Hematopoietic multipotent progenitor cell treated with erythropoietin and hydrocortisone succinate and interleukin-3 and kit ligand, for 4 days (in vitro differentiated cells): ENCODE results near the gene CHST15.

Experiments
- DNase-seq: peaks from one replicate; pipeline ENCODE4 v3.0.0-alpha.2; 2015

The CHST15 gene

DNA sequence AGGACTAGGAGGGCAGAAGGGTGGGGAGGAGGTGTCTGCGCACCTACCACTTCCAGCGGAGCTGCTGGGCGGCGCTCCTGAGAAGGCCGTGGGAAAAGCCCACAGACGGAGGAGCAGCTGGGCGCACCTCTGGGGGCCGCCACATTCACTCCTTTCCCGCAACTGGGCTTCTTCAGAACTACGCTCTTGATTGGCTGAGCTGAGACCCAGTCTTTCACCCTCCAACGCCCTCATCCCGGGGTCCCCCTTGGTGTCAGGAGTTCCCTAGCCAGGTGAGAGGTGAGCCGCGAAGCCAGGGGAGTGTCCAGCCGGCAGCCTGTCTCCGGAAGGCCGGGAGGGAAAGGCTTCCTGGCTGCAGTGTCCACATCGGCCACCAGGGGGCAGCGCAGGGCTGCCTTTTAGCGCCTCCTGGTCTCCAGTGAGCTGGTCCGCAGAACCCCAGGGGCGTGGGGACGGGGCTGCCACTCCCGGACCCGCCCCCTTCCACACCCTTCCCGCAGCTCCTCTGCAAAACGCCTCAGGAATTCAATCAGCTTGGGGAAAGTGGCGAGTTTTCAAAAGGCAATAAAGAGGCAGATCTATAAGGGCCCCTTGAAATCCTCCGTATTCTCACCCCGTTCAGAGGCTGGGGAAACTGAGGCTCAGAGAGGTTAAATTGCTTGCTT lies 98.8 kb downstream of the CHST15 start:
- peak; percentile 84 for DNase-seq

DNA sequence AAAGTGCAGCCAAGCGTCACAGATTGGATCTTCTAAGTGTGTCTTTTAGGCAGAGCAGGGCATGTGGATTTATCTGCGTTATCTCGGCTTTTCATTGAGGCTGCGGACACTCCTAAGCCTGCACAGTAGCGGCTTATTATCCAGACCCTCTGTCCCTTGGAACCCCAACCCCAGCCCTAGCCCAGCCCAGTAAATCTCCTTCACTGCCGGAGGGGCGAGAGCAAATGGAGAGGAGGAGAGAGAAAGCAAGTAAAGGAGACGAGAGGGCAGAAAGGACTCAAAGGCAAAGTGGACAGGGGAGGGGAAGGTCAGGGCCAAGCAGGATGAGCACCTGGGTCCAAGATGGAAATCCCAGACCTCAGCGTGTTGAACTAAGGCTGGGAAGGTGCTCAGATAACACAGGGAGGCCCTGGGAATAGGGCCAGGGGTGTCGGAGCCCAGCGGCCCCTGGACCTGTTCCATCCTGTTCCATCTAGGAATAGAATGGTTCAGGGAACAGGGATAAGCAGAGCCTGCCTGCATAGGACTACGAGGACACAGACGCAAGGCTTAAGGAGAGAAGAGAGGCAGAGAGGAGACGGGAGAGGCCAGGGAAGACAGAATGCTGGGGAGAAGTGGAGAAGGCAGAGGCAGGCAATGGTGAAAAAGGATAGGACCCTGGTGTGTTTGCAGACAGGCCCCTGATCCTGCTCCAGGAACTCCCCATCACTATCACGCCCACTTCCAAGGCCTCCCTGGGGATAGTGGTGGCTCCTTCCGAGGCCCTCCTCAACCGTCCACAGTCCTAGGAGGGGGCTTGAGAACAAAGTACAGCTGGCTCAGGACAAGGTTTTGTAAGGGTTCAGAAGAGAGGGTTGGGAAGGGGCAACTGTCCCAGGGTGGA lies 99.6 kb downstream of the CHST15 start:
- no peak for DNase-seq

DNA sequence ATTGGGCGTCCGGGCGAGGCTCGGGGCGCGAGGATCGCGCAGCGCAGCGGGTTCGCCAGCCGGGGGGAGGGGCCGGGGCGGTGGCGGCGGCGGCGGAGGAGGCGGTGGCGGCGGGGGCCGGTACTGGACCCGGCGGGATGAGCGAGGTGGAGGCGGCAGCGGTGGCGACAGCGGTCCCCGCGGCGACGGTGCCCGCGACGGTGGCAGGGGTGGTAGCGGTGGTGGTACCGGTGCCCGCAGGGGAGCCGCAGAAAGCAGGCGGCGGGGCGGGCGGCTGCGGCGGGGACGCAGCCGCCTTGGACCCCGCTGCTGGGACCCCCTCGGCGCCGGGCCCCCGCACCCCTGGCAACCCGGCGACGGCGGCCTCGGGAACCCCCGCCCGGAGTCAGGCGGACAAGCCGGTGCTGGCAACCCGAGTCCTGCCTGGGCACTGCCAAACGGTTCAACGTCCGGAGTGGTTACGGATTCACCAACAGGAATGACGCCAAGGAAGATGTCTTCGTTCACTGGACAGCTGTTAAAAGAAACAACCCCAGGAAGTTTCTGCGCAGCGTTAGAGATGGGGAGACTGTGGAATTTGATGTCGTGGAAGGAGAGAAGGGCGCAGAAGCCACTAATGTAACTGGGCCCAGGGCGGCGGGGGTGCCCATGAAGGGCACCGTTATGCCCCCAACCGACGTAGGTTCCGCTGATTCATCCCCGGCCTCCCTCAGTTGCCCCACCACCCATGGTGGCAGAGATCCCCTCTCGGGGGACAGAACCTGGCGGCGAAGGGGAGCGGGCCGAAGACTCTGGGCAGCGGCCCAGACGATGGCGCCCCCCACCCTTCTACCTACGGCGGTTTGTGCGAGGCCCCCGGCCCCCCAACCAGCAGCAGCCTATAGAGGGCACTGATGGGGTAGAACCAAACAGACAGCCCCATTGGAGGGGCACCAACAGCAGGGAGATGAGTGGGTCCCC lies 101.5 kb downstream of the CHST15 start:
- no peak for DNase-seq

DNA sequence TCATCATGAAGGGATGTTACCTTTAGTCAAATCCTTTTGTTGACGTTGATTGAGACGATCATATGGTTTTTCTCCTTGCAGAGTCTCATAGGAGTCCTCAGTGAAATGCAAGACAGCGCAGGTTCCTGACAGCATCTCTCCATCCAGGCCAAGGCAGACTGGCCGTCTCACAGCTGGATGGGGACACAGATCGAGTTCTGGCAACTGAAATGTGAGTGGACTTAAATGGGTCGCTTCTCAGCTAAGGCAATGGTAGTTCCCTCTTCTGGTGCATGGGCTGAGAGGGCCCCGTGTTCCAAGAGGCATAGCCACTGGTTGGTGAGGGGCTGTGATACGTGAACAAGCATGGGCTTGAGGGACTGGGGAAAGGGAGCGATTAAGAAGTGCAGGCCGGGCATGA lies 102.5 kb downstream of the CHST15 start:
- DNase-seq = no peak

DNA sequence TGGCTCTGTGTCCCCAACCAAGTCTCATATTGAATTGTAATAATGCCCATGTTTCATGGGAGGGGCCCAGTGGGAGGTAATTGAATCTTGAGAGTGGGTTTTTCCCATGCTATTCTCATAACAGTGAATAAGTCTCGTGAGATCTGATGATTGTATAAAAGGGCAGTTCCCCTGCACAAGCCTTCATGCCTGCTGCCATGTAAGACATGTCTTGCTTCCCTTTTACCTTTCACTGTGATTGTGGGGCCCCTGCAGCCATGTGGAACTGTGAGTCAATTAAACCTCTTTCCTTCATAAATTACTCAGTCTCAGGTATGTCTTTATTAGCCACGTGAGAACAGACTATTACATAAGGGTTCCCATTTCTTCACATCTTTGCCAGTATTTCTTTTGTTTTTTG lies 104.7 kb downstream of the CHST15 start:
- no peak for DNase-seq

DNA sequence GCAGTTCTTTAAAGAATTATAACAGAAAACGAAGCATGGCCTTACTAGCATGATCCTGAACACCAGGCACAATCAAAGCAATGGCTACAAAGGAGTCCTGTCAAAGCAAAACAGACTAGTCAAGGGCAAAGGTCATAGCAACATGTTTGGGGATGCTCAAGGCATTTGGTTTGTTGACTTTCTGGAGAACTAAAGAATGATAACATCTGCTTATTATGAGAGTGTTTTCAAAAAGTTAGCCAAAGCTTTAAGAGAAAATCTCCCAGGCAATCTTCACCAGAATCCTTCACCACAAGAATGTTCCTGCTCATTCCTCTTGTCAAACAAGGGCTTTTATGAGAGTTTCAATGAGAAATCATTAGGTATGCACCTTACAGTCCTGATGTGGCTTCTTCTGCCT lies 106.7 kb downstream of the CHST15 start:
- DNase-seq = no peak

DNA sequence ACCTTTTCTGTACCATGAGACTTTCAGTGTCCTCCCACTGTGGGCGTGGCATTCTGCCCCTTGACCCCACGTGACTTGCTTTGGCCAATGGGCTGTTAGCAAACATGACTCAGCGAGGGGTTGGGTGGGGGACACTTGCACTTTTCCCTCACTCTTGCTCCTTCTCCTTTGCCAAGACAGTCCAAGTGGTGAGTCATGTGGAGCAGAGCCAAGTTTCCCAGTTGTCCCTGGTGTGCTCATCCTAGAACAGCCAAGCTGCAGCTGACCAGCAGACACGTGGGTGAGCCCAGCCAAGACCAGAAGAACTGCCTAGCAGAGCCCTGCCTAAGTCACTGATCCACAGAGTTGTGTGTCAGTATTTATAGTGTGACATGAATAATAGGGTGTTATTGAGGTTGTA lies 119.0 kb downstream of the CHST15 start:
- DNase-seq = no peak

DNA sequence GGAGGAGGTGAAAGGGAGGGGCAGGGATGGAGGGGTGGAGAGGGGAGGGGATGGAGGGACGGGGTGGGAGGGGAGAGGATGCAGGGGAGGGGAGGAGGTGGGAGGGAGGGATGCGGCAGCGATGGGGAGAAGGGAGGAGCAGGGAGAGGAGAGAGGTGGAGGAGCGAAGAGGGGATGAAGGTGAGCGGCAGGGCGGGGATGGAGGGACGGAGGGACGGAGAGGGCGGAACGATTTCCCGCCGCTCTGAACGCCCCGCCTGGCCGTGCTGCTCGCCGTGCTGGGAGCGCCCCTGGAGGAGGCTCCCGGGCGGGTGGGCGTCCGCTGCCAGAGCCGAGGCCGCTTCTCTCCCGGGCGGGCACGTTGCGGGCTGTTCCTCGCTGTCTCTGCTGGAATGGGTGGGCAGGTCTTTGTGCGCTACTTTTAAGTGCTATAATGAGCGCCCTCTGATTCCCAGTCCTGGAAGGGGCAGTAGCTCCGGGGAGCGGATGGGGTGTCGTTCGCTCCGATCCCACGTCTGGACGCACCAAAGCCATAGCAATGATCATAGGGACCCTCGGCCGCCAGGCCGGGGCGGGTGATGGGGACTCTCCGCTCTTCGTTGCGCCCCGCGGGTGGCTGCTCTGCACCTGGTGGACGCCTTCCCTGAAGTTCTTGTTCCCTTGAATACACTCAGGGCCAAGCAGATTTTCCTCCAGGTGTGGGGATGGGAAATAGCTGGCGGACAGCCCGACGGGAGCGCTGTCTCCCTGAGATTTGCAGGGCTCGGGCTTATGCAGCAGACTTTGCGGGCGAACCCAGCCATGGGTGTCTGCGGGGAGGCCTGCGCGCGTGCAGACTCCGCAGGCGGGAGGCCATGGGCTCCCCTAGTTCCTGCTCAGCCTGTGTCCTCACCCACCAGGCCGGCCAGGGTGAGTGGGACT lies 120.7 kb downstream of the CHST15 start:
- DNase-seq = no peak

DNA sequence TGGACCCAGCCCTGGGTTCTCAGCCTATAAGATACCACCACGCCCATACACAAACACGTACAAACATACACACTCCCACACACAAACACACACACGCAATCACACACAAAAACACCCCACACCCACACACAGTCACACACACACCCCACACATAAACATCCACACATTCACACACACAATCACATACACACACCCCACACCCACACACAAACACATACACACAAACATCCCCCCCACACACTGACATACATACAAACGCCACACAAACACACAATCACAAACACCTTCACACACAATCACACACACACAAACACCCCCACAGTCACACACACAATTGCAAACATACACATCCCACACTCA lies 122.5 kb downstream of the CHST15 start:
- DNase-seq = no peak

DNA sequence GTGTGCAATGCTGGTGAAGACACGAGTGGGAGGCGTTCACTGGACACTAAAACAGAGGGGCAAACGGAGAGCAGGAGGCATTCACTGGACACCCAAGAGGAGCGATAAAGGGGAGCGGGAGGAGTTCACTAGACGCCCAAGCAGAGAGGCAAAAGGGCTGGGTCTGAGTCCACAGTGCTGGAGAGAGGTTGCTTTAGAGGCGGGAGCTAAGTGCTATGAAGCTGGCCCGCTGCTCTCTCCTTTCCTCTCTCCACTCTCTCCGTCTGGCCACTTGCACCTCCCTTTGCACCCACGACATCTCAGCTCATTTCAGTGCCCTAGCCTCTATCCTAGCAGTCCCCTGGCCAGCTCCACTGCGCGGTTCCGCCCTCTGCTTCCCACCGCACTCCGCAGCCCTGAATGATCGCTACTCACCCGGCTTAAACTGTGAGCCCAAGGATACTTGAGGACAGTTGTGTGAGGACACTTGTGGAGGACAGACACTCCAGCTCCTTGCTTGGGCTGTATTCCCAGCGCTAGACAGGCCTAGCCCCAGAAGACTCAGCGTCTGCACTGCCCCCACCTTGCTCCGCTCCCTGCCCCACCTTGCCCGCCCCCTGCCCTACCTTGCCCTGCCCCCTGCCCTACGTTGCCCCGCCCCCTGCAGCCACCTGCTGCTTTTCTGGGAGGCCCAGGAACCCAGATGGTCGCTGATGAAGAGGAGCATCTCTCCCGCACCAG lies 123.0 kb downstream of the CHST15 start:
- DNase-seq = peak; percentile 17

DNA sequence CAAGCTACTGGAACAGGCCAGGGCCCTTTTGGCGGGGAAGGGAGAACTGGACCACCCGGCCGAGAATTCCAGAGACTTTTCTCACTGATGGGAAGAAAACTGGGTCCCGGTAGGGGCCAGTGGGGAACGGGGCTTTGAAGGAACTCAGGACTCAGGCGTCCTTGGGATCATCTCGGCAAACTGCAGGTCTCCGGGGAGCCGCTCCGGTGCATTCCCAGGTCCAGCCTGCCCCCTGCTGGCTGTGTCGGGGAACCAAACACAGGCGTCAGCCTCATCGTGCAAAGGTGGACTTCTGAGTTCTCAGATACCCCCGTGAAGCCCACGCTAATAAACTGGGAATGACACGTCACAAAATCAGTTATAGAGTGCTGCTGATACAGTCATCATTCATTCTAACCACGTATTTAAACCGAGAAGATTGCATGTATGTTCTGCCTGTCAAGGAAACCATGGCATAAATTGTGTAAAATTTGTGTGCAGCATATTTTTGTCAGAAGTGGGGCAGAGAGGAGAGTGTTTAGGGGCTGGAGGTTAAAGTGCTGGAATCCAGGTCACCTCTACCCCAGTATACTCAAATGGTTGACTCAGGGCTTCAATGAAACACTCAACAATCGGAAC lies 125.7 kb downstream of the CHST15 start:
- DNase-seq = peak; percentile 73

DNA sequence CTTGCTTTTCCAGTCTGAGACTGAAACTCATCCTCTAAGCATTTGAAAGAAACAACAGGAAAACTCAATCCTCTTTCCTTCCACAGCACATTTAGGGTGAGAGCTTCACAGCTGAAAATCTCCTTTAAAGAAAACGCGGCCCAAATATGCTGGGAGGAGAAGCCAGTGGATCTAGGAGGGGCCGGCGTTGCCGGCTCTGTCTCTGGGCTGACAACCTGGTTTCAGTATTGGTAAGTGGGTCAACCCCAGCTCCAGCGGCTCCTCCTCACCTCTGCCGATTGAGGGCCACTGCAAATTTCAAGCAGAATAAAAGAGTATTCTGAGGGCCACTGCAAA lies 126.5 kb downstream of the CHST15 start:
- DNase-seq = no peak

DNA sequence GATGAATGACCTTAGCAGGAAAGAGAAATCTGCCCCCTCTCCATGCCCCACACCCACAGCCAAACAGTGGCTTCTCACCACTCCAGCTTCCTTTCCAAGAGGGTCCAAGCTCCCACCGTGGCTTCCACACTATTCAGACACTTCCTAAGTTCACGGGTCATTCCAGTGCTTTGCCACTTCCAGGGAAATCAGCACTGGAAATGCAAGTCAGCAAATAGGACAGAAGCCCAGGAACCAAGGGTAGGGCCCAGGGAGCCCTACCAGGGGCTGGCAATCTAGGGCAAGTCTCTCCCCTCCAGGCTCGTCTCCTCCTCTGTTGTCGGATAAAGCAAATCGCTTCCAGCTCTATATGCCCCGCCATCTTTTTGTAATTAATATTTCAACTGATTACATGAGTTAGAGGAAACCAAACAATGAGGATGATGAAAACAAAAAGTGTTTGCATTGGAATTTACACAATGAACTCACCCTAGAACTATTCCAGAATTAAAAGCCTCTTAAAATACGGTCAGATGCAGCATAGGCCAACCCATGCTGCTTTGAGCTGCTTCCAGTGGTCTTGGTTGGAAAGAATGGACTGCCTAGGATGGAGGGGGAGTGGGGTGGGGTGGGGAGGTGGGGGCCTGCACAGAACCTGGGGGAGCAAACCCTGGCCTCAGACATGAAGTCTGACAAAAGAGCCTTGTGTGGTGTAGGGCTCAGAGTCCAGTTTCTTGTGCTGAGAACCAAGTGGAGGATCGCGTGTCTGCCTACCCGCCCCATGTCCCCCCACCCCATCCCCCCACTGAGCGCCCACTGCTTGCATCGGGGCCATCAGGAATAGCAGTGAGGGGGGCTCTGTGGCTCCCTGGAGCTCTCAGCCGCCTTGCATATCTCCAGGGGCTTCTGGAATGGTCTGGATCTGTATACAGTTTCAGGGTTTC lies 127.2 kb downstream of the CHST15 start:
- DNase-seq = no peak

DNA sequence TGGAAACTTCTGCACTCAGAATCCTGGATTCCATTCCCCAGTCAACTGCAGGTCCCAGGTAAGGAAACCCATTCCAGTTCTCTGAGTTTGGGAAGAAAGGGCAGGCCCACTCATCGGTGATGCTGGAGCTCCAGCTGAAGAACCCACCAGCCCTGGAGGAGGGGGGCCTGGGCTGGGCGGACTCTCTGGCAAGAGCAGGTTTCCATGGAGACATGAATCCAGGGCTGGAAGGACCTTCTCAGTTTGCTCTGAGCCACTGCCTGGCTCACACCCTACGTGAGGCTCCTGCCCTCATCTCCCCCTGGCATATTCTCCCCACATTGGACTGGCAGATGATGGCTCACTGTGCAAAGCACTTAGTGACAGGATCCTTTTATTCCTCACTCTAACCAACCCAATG lies 128.4 kb downstream of the CHST15 start:
- no peak for DNase-seq

DNA sequence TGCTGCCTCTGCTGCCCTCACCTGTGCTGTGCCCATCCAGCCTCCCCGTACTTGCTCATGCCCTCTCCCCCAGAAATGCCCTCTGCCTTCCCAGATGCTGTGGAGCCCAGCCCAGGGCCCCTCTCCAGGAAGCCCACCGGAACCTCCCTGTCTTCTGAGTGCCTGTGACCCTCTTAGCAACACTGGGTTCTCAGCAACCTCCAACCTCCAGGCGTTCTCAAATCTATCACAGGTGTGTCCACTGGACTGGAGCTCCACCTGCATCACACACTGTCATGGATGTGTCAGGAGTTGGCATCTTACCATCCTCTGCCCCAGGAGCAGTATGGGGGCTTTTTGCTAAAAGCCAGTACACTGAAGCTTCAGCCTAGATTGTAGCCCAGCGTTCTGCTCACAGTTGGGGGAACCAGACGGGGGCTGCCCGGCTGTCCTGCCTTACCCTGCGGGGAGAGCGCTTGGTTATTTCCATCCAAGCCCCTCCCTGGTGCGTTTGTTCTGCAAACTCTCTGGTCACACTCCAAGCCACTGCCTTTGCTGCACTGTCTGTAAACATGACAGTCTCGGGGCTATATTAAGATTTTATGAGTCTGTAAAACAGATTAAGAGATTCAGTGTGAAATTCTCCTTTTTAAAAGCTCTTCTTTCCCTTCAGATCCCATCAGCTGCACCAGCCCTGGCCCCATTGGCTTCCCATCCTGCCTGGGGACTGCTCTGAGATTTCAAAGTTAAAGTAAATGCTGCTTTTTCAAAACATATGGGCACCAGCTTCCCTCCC lies 130.5 kb downstream of the CHST15 start:
- no peak for DNase-seq

DNA sequence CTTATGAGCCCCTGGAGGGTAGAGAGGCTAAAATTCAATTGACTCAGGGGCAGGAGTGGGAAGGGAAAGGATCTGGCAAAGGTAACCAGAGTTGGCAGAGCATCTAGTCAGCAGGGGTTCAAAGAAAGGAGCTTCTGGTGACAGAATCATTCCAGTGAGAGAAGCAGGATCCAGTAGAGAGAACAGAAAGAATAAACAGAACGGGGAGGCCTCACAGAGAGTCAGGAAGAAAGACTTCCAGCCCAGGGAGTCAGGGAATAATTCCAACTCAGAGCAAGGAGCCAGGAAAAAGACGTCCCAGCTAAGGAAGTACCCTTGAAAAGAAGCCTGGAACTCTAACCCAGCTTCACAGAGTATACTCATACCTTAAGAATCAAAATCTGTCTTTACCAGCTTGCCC lies 135.2 kb downstream of the CHST15 start:
- no peak for DNase-seq
